ENCODE data around the gene ZNF548.
A peak's percentile ranks its signal among the peaks of the same experiment; 100 is the strongest.

ZNF548 gene

DNA sequence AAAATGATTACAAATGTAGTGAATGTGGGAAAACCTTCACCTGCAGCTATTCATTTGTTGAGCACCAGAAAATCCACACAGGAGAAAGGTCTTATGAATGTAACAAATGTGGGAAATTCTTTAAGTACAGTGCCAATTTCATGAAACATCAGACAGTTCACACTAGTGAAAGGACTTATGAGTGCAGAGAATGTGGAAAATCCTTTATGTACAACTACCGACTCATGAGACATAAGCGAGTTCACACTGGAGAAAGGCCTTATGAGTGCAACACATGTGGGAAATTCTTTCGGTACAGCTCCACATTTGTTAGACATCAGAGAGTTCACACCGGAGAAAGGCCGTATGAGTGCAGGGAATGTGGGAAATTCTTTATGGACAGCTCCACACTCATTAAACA lies 9.2 kb downstream of the ZNF548 start:
- DNase-seq (ENCODE audit: low spot score) = no peak

- no peak for DNase-seq (ENCODE audit: low spot score)
Measured at GRCh38 chr19:57403737-57404563, 14.3 kb downstream of the ZNF548 start.

GRCh38 chr19:57406516-57407123 lies 17.0 kb downstream of the ZNF548 start:
- DNase-seq (ENCODE audit: low spot score) = peak; percentile 71

DNA sequence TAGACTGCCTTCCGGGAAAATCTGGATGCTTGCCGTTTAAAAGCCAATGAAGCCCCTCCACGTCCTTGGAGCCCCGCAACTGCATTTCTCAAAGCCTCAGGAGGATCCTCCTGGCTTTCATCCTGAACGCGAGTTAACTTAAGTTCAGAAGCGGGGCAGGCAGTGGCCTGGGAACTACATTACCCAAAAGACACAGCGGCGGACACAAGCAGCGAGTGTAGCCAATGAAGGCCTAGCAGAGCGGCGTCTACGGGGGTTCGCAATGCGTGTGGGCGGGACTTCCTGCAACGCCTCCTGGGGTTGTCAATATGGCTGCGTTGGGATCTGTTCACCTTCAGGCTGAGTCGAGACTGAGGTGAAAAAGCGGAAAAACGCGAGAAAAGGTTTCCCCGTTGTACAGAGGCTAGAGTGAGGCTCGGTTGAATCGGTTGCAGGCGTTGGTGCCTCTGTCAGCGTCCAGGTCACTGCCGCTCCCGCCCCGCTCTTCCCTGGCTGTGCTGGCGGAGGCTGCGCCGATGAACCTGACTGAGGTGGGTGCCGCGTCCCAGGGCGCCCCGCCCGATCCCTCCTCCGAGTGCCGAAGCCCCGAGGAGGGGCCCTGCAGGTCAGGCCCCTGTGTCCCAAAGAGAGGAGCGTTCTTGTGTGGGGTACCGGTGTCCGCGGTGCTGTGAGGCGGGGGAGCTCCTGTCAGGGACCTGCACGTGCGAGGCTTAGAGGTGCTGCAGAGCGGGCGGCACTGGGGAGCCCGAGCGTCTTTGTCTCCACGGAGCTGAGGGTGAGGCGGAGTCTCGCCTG lies 21.4 kb downstream of the ZNF548 start, which contains the start of gene ZNF17:
Gene ZNF17 (plus strand): TSS at position 285 of the 795 bp plus-strand sequence. CDS start 2,455 bp downstream, outside the sequence.
- DNase-seq (ENCODE audit: low spot score) = peak; percentile 93

- DNase-seq (ENCODE audit: low spot score) = no peak
Measured at GRCh38 chr19:57419439-57419838, 29.8 kb downstream of the ZNF548 start.

GRCh38 chr19:57421037-57421436 lies 31.4 kb downstream of the ZNF548 start:
- DNase-seq (ENCODE audit: low spot score) = no peak

DNA sequence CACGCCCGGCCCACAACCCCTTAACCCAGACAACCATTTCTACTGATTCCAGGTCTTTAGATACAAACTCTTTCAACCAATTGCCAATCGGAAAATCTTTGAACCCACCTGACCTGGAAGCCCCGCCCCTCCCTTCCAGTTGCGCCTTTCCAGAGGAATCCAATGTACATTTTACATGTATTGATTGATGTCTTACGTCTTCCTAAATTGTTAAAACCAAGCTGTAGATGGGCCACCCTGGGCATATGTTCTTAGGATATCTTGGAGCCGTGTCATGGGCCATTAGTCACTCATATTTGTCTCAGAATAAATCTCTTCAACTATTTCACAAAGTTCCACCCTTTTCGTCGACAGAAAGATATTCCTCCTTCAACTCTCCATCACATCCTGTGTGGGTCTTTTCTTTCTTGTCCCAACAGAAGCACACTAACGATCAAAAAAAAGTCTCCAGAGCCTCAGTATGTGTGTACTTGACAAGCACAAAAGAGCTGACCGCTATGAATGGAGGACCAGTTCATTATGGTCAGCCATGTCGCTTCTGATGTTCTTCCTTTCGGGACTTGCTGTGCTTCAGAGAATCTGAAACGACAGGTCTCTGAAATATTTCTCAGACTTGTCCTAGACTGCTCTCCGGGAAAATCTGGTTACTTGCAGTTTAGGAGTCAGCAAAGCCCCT lies 44.9 kb downstream of the ZNF548 start:
- no peak for DNase-seq (ENCODE audit: low spot score)

- peak; percentile 99 for DNase-seq (ENCODE audit: low spot score)
Measured at GRCh38 chr19:57435062-57435978, 45.7 kb downstream of the ZNF548 start, which contains the start of gene ZNF749. TSS of gene ZNF749 (plus strand) at chr19:57435325. CDS start at chr19:57435579, 254 bp downstream.

- no peak for DNase-seq (ENCODE audit: low spot score)
Measured at GRCh38 chr19:57436417-57436816, 46.8 kb downstream of the ZNF548 start.

DNA sequence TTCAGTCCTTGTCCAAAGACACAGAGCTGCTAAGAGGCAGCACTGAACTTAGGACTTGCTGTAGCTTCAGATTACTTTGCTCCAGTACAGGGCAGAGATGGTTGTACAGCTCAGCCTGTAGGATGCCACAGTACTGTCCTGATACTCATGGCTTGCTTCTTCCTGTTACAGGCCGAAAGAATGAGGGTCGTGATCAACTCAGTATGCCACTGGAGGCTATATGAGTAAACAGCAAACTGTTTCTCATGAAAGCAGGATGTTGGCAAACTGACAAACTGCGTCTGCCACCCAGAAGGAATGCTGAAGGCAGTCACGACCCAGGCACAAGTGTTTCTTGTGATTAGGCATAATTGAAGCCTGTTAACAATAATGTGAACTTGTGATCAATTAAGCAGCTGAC lies 48.3 kb downstream of the ZNF548 start:
- DNase-seq (ENCODE audit: low spot score) = no peak

DNA sequence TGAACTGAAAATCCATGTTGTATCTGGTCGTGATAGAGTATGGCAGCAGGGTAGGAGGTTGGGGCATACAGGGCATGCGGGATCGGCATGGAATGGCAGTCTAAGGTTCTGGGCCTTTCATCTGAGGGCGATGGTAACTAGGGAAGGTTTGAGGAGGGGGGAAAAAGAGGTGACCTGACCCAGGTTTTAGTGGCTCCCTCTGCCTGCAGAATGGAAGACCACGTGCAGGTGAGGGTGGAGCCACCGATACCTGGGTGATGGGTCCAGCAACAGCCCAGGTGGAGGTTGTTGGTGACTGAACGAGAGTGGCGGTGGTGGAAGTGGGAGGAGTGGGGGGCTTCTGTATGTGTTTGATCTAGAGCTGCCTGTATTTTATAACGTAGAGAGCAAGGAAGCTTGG lies 49.3 kb downstream of the ZNF548 start:
- DNase-seq (ENCODE audit: low spot score) = no peak

- DNase-seq (ENCODE audit: low spot score) = no peak
Measured at GRCh38 chr19:57441979-57442752, 52.5 kb downstream of the ZNF548 start.

- no peak for DNase-seq (ENCODE audit: low spot score)
Measured at GRCh38 chr19:57443121-57443696, 53.6 kb downstream of the ZNF548 start.

DNA sequence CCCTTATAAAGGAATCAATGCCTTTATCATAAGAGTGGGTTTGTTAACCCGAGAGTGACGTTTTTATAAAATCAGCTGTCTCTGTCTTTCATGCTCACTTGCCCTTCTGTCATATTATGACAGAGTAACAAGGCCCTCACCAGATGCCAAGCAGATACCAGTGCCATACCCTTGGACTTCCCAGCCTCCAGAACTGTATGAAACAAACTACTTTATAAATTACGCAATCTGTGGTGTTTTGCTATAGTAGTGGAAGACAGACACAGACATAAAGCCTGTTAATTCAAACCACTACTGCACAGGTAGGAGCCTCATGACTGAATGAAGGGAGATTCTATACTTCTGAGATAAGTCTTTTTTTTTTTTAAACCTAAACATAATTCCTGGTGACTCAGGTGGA lies 62.7 kb downstream of the ZNF548 start:
- no peak for DNase-seq (ENCODE audit: low spot score)

Data from CD4-positive, alpha-beta T cell treated with Interleukin-2 at 100 ng/mL for 4 hours (primary cell).